Smooth muscle cell (in vitro differentiated cells): ENCODE data around the gene RPS6KC1. TPM values are rescaled to one million over a fixed set of nuclear protein-coding genes. Genes with fewer than 3 reads are reported as not detected.
"Not testable (repeated sequence)": the region's sequence is repeated elsewhere in the genome, so short reads cannot be mapped to it uniquely, and the experiment has no call there.

Experiments used
- DNase-seq: peaks from one replicate; lab custom pipeline; 2025; ENCODE audit not compliant: unreplicated experiment; lab: John Stamatoyannopoulos, UW
- H2AFZ ChIP-seq: fragments of 200-600 bp; sonication (generic); 2 replicates; pipeline ENCODE4 v1.6.0; 2016; ENCODE audit warnings: antibody characterized with exemption, low read depth, mild to moderate bottlenecking
- H3F3A ChIP-seq: fragments of 200-600 bp; sonication (generic); 2 replicates; pipeline ENCODE4 v1.6.0; 2017; ENCODE audit warnings: antibody characterized with exemption, low read depth
- H3K27ac ChIP-seq: fragments of 200-600 bp; sonication (generic); 2 replicates; pipeline ENCODE4 v1.5.1; 2016; ENCODE audit warnings: low read depth, mild to moderate bottlenecking
- H3K27me3 ChIP-seq: fragments of 200-600 bp; sonication (generic); 2 replicates; pipeline ENCODE4 v1.6.1; 2016; ENCODE audit warnings: low read depth, mild to moderate bottlenecking
- H3K36me3 ChIP-seq: fragments of 200-600 bp; sonication (generic); 2 replicates; pipeline ENCODE4 v1.5.1; 2016; ENCODE audit warnings: low read depth
- H3K4me1 ChIP-seq: fragments of 200-600 bp; sonication (generic); 2 replicates; pipeline ENCODE4 v1.5.1; 2016; ENCODE audit warnings: low read depth
- H3K4me2 ChIP-seq: fragments of 200-600 bp; sonication (generic); 2 replicates; pipeline ENCODE4 v1.6.0; 2016; ENCODE audit warnings: mild to moderate bottlenecking
- H3K4me3 ChIP-seq: fragments of 200-600 bp; sonication (generic); 2 replicates; pipeline ENCODE4 v1.5.1; 2016; ENCODE audit warnings: mild to moderate bottlenecking
- H3K79me2 ChIP-seq: fragments of 200-600 bp; sonication (generic); 2 replicates; pipeline ENCODE4 v1.6.0; 2016; ENCODE audit warnings: low read depth, mild to moderate bottlenecking
- H3K9ac ChIP-seq: fragments of 200-600 bp; sonication (generic); 2 replicates; pipeline ENCODE4 v1.6.0; 2016; ENCODE audit warnings: low read depth
- H3K9me3 ChIP-seq: fragments of 200-600 bp; sonication (generic); replicated peaks from 2 replicates; pipeline ENCODE4 v1.5.1; 2016; ENCODE audit warnings: low read depth
- H4K20me1 ChIP-seq: fragments of 200-600 bp; sonication (generic); 2 replicates; pipeline ENCODE4 v1.6.0; 2016; ENCODE audit warnings: low read depth
- CTCF ChIP-seq: fragments of 200-600 bp; sonication (generic); IDR thresholded peaks from 2 replicates; pipeline ENCODE4 v1.5.1; 2017; ENCODE audit warnings: borderline replicate concordance, mild to moderate bottlenecking, antibody characterized with exemption; ENCODE audit not compliant: insufficient read depth, poor library complexity, severe bottlenecking
- WGBS: methylation state at CpG from one replicate; pipeline ENCODE4 v1.1.7; 2016; ENCODE audit warnings: low lambda C conversion rate; 5-methylcytosine and 5-hydroxymethylcytosine counted together
- polyA plus RNA-seq: library from polyadenylated mRNA; unstranded; fragments of >200 nt; fragmentation: Nextera tagmentation; extraction: Ambion mirVana; gene quantifications from 2 replicates; pipeline ENCODE4 v1.2.1, GENCODE V29; 2016
- total RNA-seq: library from RNA; depleted of rRNA; stranded (reverse); fragments of >200 nt; gene quantifications from 2 replicates; pipeline ENCODE4 v1.2.3, GENCODE V29; 2014

Gene RPS6KC1
- total and polyA plus RNA-seq, 2 experiments from 2014 or later, result 17.6 to 30.8 TPM

GRCh38 chr1:213019450-213019849 is 31.6 kb upstream of the RPS6KC1 start:
- H3K27ac ChIP-seq, result no peak overlapping the region
- 92% methylated on average over 4 of the region's 4 CpGs for WGBS
- no peaks in the 10 kb centered on the region for H3K36me3 ChIP-seq
- H3K27me3 ChIP-seq, result no peaks in the 10 kb centered on the region
- H3K4me2 ChIP-seq, result no peak overlapping the region
- H3K9me3 ChIP-seq, result no peaks in the 10 kb centered on the region
- H3F3A ChIP-seq, result no peaks in the 10 kb centered on the region
- no peak for DNase-seq
- H4K20me1 ChIP-seq, result no peaks in the 10 kb centered on the region
- peaks cover 4% of the 10 kb centered on the region for H3K79me2 ChIP-seq
- no peak overlapping the region for H3K4me3 ChIP-seq
- H3K9ac ChIP-seq, result no peak overlapping the region
- H2AFZ ChIP-seq, result no peak overlapping the region
- no peak for TF ChIP-seq CTCF
- peaks cover 2% of the 10 kb centered on the region for H3K4me1 ChIP-seq

- Histone ChIP-seq H3K4me1 (no peaks in the 10 kb centered on the region), H3K79me2 (no peaks in the 10 kb centered on the region), H3K36me3 (no peaks in the 10 kb centered on the region), H3K4me3 (no peak overlapping the region), H3K27ac (no peak overlapping the region), H2AFZ (no peak overlapping the region), H3K9me3 (no peaks in the 10 kb centered on the region), H3F3A (no peaks in the 10 kb centered on the region), H3K27me3 (no peaks in the 10 kb centered on the region), H4K20me1 (no peaks in the 10 kb centered on the region), H3K9ac (no peak overlapping the region), H3K4me2 (no peak overlapping the region)
- 97% methylated on average over 3 of the region's 3 CpGs for WGBS
- DNase-seq, result no peak
- no peak for TF ChIP-seq CTCF
Observed at GRCh38 chr1:213020016-213020415, 31.0 kb upstream of the RPS6KC1 start.

- not testable (repeated sequence) for H3K4me2 ChIP-seq, H3K9ac ChIP-seq, H3K36me3 ChIP-seq, H3K27ac ChIP-seq, H3K4me3 ChIP-seq, H2AFZ ChIP-seq, H3K27me3 ChIP-seq, H3F3A ChIP-seq, H3K4me1 ChIP-seq, H4K20me1 ChIP-seq, DNase-seq, H3K79me2 ChIP-seq, H3K9me3 ChIP-seq
- WGBS, result 92% methylated on average over 3 of the region's 3 CpGs
Observed at GRCh38 chr1:213027024-213027423, 24.0 kb upstream of the RPS6KC1 start.

- Histone ChIP-seq H3K4me2 (no peak overlapping the region), H2AFZ (no peak overlapping the region), H3K79me2 (no peaks in the 10 kb centered on the region), H3K9ac (no peak overlapping the region), H4K20me1 (no peaks in the 10 kb centered on the region), H3K36me3 (no peaks in the 10 kb centered on the region), H3K27ac (no peak overlapping the region), H3F3A (no peaks in the 10 kb centered on the region), H3K9me3 (no peaks in the 10 kb centered on the region), H3K4me1 (no peaks in the 10 kb centered on the region), H3K4me3 (no peak overlapping the region), H3K27me3 (no peaks in the 10 kb centered on the region)
- TF ChIP-seq CTCF, result no peak
- DNase-seq, result no peak
Observed at GRCh38 chr1:213032651-213033050, 18.4 kb upstream of the RPS6KC1 start.
